22Rv1 (cell line): ENCODE data around the gene ODAD2.

Experiments used
- CTCF ChIP-seq: fragments of 450-650 bp; IDR thresholded peaks from 2 replicates; pipeline ENCODE4 v1.5.1; 2017; ENCODE audit warnings: mild to moderate bottlenecking
- ZFX ChIP-seq: fragments of 450-650 bp; IDR thresholded peaks from 2 replicates; pipeline ENCODE4 v1.6.1; 2017; ENCODE audit warnings: antibody characterized with exemption, borderline replicate concordance

- no peak for TF ChIP-seq CTCF
- TF ChIP-seq ZFX = no peak
Observed at GRCh38 chr10:27890971-27891370, 107.9 kb downstream of the ODAD2 start.
